IMR-90 (cell line): ENCODE results near the gene ABHD2. TPM values are rescaled to one million over a fixed set of nuclear protein-coding genes. Genes with fewer than 3 reads are reported as not detected.
A peak's percentile ranks its signal among the peaks of the same experiment; 100 is the strongest.

Source experiments
- ATAC-seq: fragments of 200-7000 bp; cut with Tn5 transposase; 2 replicates; pipeline ENCODE4 v1.9.1; 2020; ENCODE audit warnings: low read depth, mild to moderate bottlenecking, moderate library complexity
- BruUV-seq: library from RNA; stranded (reverse); fragments of 400-500 nt; replicated peaks from 2 replicates; lab custom pipeline; 2021; lab: Mats Ljungman, UMichigan
- CTCF ChIA-PET: fragments of 300-600 bp; formaldehyde crosslinking; extraction: SDS; loops from one replicate; lab custom pipeline; 2021; ENCODE audit warnings: antibody characterized with exemption; lab: Yijun Ruan, JAX
- POLR2A ChIA-PET: fragments of 300-600 bp; sonication (Branson Sonifier 250); formaldehyde crosslinking; loops from one replicate; lab custom pipeline; 2022; ENCODE audit warnings: antibody characterized with exemption; ENCODE audit not compliant: unreplicated experiment; lab: Charles Lee
- DNase-seq: peaks from one replicate; pipeline ENCODE4 v3.0.0; 2013
- H2AFZ ChIP-seq: replicated peaks from 2 replicates; pipeline ENCODE3; 2013; ENCODE audit warnings: low read length, mild to moderate bottlenecking; ENCODE audit not compliant: poor library complexity
- H2AK5ac ChIP-seq: 2 replicates; pipeline ENCODE4 v1.6.1; 2013; ENCODE audit warnings: low read depth, low read length, inconsistent platforms
- H2AK9ac ChIP-seq: replicated peaks from 2 replicates; pipeline ENCODE3; 2013; ENCODE audit warnings: mild to moderate bottlenecking, low read depth, low read length, moderate library complexity; ENCODE audit not compliant: poor library complexity
- H2BK120ac ChIP-seq: 2 replicates; pipeline ENCODE4 v1.6.1; 2013; ENCODE audit warnings: low read depth, low read length, inconsistent platforms
- H2BK15ac ChIP-seq: 3 replicates; pipeline ENCODE4 v1.6.1; 2013; ENCODE audit warnings: low read depth, low read length, inconsistent platforms
- H2BK20ac ChIP-seq: 2 replicates; pipeline ENCODE4 v1.6.1; 2013; ENCODE audit warnings: low read depth, mild to moderate bottlenecking, inconsistent platforms, low read length, moderate library complexity
- H2BK5ac ChIP-seq: 2 replicates; pipeline ENCODE4 v1.6.1; 2013; ENCODE audit warnings: mild to moderate bottlenecking, low read depth, low read length, inconsistent platforms; ENCODE audit not compliant: poor library complexity, severe bottlenecking
- H3K14ac ChIP-seq: replicated peaks from 2 replicates; pipeline ENCODE4 v1.6.1; 2013; ENCODE audit warnings: low read depth, low read length, inconsistent platforms
- H3K18ac ChIP-seq: 2 replicates; pipeline ENCODE4 v1.6.1; 2013; ENCODE audit warnings: low read depth, low read length, control low read depth
- H3K23ac ChIP-seq: 2 replicates; pipeline ENCODE4 v1.6.1; 2013; ENCODE audit warnings: low read depth, low read length, inconsistent platforms
- H3K27ac ChIP-seq: 2 replicates; pipeline ENCODE4 v1.5.1; 2013; ENCODE audit warnings: mild to moderate bottlenecking, control low read depth, low read length; ENCODE audit not compliant: insufficient read depth
- H3K27me3 ChIP-seq: 2 replicates; pipeline ENCODE4 v1.6.1; 2013; ENCODE audit warnings: low read length; ENCODE audit not compliant: control insufficient read depth, insufficient read depth
- H3K36me3 ChIP-seq: 2 replicates; pipeline ENCODE4 v1.6.1; 2013; ENCODE audit warnings: low read length, mixed read lengths; ENCODE audit not compliant: control insufficient read depth, insufficient read depth
- H3K4ac ChIP-seq: 2 replicates; pipeline ENCODE4 v1.6.1; 2013; ENCODE audit warnings: low read depth, low read length, inconsistent platforms
- H3K4me1 ChIP-seq: 2 replicates; pipeline ENCODE4 v1.6.1; 2013; ENCODE audit warnings: low read length, mixed read lengths; ENCODE audit not compliant: control insufficient read depth, insufficient read depth
- H3K4me2 ChIP-seq: 2 replicates; pipeline ENCODE4 v1.6.1; 2013; ENCODE audit warnings: low read depth, mild to moderate bottlenecking, control low read depth, low read length, moderate library complexity
- H3K4me3 ChIP-seq: 2 replicates; pipeline ENCODE4 v1.5.1; 2013; ENCODE audit warnings: low read depth, mild to moderate bottlenecking, control low read depth, low read length, moderate library complexity; ENCODE audit not compliant: insufficient read depth
- H3K56ac ChIP-seq: 2 replicates; pipeline ENCODE4 v1.6.1; 2013; ENCODE audit warnings: low read length, inconsistent platforms; ENCODE audit not compliant: insufficient read depth; ENCODE audit errors: extremely low read depth
- H3K79me1 ChIP-seq, 2 experiments: 2 replicates each; pipeline ENCODE4 v1.6.1; 2013; ENCODE audit warnings: low read length in 2 of 2, inconsistent platforms in 1 of 2, low read depth in 1 of 2
- H3K9ac ChIP-seq: 2 replicates; pipeline ENCODE4 v1.6.1; 2013; ENCODE audit warnings: low read depth, low read length, control low read depth
- H3K9me1 ChIP-seq: 2 replicates; pipeline ENCODE4 v1.6.1; 2013; ENCODE audit warnings: low read length, inconsistent platforms; ENCODE audit not compliant: insufficient read depth
- H3K9me3 ChIP-seq: 2 replicates; pipeline ENCODE4 v1.6.1; 2013; ENCODE audit warnings: low read length; ENCODE audit not compliant: control insufficient read depth, insufficient read depth
- H4K20me1 ChIP-seq: 2 replicates; pipeline ENCODE4 v1.6.1; 2013; ENCODE audit warnings: low read length, inconsistent platforms; ENCODE audit not compliant: insufficient read depth
- H4K5ac ChIP-seq: 2 replicates; pipeline ENCODE4 v1.6.1; 2013; ENCODE audit warnings: mild to moderate bottlenecking, low read depth, low read length, control low read depth
- H4K8ac ChIP-seq, 2 experiments: 2 replicates each; pipeline ENCODE4 v1.6.1; 2013; ENCODE audit warnings: low read depth in 2 of 2, low read length in 2 of 2, control low read depth in 1 of 2, inconsistent platforms in 1 of 2
- H4K91ac ChIP-seq: 2 replicates; pipeline ENCODE4 v1.6.1; 2013; ENCODE audit warnings: low read depth, low read length, inconsistent platforms; ENCODE audit not compliant: insufficient read depth
- BHLHE40 ChIP-seq: fragments of 150-350 bp; IDR thresholded peaks from 2 replicates; pipeline ENCODE4 v1.6.1; 2016; ENCODE audit warnings: mild to moderate bottlenecking, low read depth, low read length
- CEBPB ChIP-seq: IDR thresholded peaks from 2 replicates; pipeline ENCODE4 v1.6.1; 2012; ENCODE audit warnings: low read depth, low read length, improper control_type of control experiment
- CHD1 ChIP-seq: IDR thresholded peaks from 2 replicates; pipeline ENCODE4 v1.6.1; 2012; ENCODE audit warnings: low read depth, low read length, improper control_type of control experiment
- FOS ChIP-seq: fragments of 150-350 bp; IDR thresholded peaks from 2 replicates; pipeline ENCODE4 v1.6.1; 2016; ENCODE audit warnings: low read depth, low read length
- MAFK ChIP-seq: IDR thresholded peaks from 2 replicates; pipeline ENCODE4 v1.6.1; 2012; ENCODE audit warnings: low read depth, low read length, improper control_type of control experiment
- MAZ ChIP-seq: IDR thresholded peaks from 2 replicates; pipeline ENCODE4 v1.6.1; 2012; ENCODE audit warnings: low read depth, mild to moderate bottlenecking, low read length, improper control_type of control experiment, moderate library complexity, borderline replicate concordance
- MXI1 ChIP-seq: IDR thresholded peaks from 2 replicates; pipeline ENCODE4 v1.6.1; 2012; ENCODE audit warnings: low read depth, mild to moderate bottlenecking, low read length, moderate library complexity, borderline replicate concordance
- NFE2L2 ChIP-seq: fragments of 150-350 bp; IDR thresholded peaks from 2 replicates; pipeline ENCODE4 v1.6.1; 2016; ENCODE audit warnings: low read depth, mild to moderate bottlenecking, low read length
- POLR2A ChIP-seq: IDR thresholded peaks from 2 replicates; pipeline ENCODE4 v1.6.1; 2012; ENCODE audit warnings: mild to moderate bottlenecking, low read depth, low read length
- RAD21 ChIP-seq: IDR thresholded peaks from 2 replicates; pipeline ENCODE4 v1.6.1; 2012; ENCODE audit warnings: low read length, improper control_type of control experiment
- RCOR1 ChIP-seq: IDR thresholded peaks from 2 replicates; pipeline ENCODE4 v1.6.1; 2012; ENCODE audit warnings: mild to moderate bottlenecking, low read length, improper control_type of control experiment; ENCODE audit not compliant: insufficient replicate concordance
- RFX5 ChIP-seq: IDR thresholded peaks from 2 replicates; pipeline ENCODE4 v1.8.0; 2012; ENCODE audit warnings: low read depth, mild to moderate bottlenecking, low read length, moderate library complexity
- WGBS, 2 experiments: methylation state at CpG; one replicate each; pipeline versions ENCODE4 v1.1.5 to v1.1.7; 2013; ENCODE audit warnings: missing lambda C conversion rate in 2 of 2; ENCODE audit not compliant: insufficient read length in 1 of 2; ENCODE audit errors: extremely low coverage in 2 of 2; 5-methylcytosine and 5-hydroxymethylcytosine counted together
- dilution Hi-C: fragments of 300-500 bp; cut with HindIII; formaldehyde crosslinking; loops from one replicate; pipeline ENCODE4 v1.14.3; 2018; ENCODE audit warnings: low sequenced_read_pairs; ENCODE audit not compliant: unreplicated experiment
- in situ Hi-C: fragments of 300-500 bp; cut with MboI; formaldehyde crosslinking; loops from 3 replicates; pipeline ENCODE4 v1.14.3; 2019; ENCODE audit warnings: low sequenced_read_pairs, inconsistent platforms, mixed read lengths
- intact Hi-C: fragments of 100-400 bp; cut with micrococcal nuclease; formaldehyde crosslinking; loops from 2 replicates; pipeline ENCODE4 v1.10.0; 2022
- polyA plus RNA-seq, 3 experiments: library from polyadenylated mRNA; depleted of rRNA; stranded (reverse); fragments of >200 nt; gene quantifications; 2 replicates each; pipeline ENCODE4 v1.2.3, GENCODE V29; 2012; ENCODE audit warnings: low replicate concordance in 1 of 3
- total RNA-seq: library from RNA; depleted of rRNA; stranded (reverse); fragments of >200 nt; gene quantifications from 2 replicates; pipeline ENCODE4 v1.2.3, GENCODE V29; 2012
- TF ChIP-seq, protein P1 (sequence below): conservative IDR thresholded peaks from 2 replicates; pipeline ENCODE4 v1.5.1; 2012; ENCODE audit warnings: mild to moderate bottlenecking, low read depth, low read length, improper control_type of control experiment
- TF ChIP-seq, protein P2 (sequence below): fragments of 150-350 bp; IDR thresholded peaks from 2 replicates; pipeline ENCODE4 v1.6.1; 2016; ENCODE audit warnings: low read depth, mild to moderate bottlenecking, low read length, moderate library complexity, borderline replicate concordance
- TF ChIP-seq, protein P3 (sequence below): fragments of 150-350 bp; IDR thresholded peaks from 2 replicates; pipeline ENCODE4 v1.6.1; 2017; ENCODE audit warnings: mild to moderate bottlenecking, antibody characterized with exemption, low read length, low read depth

Gene ABHD2
- total and polyA plus RNA-seq, 2 of the 4 experiments (the other 2 are of a cell fraction), result 31.2 to 62.9 TPM

DNA sequence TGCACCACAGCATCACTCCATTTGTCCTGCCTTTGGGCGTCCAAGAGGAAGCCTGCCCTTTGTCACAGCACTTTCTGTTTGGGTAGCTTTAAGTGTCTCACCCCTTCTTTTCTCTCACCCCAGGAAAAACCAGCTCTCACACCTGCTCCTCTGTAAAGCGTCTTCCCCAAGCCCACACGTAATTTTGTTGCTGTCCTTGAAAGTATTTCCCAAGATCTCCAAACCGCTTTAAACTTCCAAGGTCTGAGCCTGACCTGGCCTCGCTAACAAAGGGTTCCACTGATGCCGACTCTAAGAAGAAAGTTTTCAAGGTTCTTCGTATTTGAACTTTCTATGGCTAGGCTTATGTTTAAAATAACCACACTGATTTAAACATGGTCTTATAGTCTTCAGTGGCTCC, 5.3 kb downstream of the ABHD2 start:
- Histone ChIP-seq H3K9me1 (peaks cover 12% of the 10 kb centered on the region), H3K18ac (no peak overlapping the region), H3K27me3 (no peaks in the 10 kb centered on the region), H3K36me3 (peaks cover 2% of the 10 kb centered on the region; the same call in 1 of the 2 replicates), H3K4me3 (no peak overlapping the region), H3K4me2 (no peak overlapping the region), H4K5ac (peak overlapping the region; percentile 1), H3K9me3 (no peaks in the 10 kb centered on the region), H3K23ac (0 out of 2 replicates have a peak overlapping the region, but pooled peaks have one; percentile 23), H3K56ac (no peak overlapping the region), H2AK9ac (no peak overlapping the region), H2BK20ac (no peak overlapping the region), H3K9ac (no peak overlapping the region), H2AK5ac (0 out of 2 replicates have a peak overlapping the region, but pooled peaks have one; percentile 67), H4K8ac (no peak overlapping the region; a peak in 1 of 4 replicates), H2BK120ac (no peak overlapping the region), H3K4ac (peak overlapping the region; percentile 25; the same call in 1 of the 2 replicates), H4K20me1 (no peaks in the 10 kb centered on the region), H2BK15ac (no peak overlapping the region), H4K91ac (peak overlapping the region; percentile 49), H2BK5ac (no peak overlapping the region), H3K27ac (no peak overlapping the region), H3K4me1 (peaks cover 18% of the 10 kb centered on the region), H2AFZ (no peak overlapping the region), H3K14ac (peak overlapping the region; percentile 44; the same call in 1 of the 2 replicates), H3K79me1 (peaks cover 24 to 85% of the 10 kb centered on the region in 2 experiments)
- in situ Hi-C loops (no loop called here), intact Hi-C loops (no loop called here), dilution Hi-C loops (no loop called here)
- WGBS, 2 experiments, result 100% methylated on average over 3 of the region's 7 CpGs; no CpG with 5 or more reads in 1 of the 2 experiments
- CTCF ChIA-PET, result interaction anchor here (1.1 kb wide), 1 partner anchor 10 kb away, joined by 3 read pairs; no protein-coding TSS in a partner anchor
- POLR2A ChIA-PET, result no interaction called here
- BruUV-seq, result no TSS peak
- TF ChIP-seq RCOR1 (no peak), BHLHE40 (no peak), CHD1 (no peak), FOS (no peak), RAD21 (no peak), RFX5 (no peak), CEBPB (no peak), MAZ (no peak), POLR2A (no peak), NFE2L2 (no peak), MXI1 (no peak), MAFK (no peak)
- TF ChIP-seq, protein P1, sequence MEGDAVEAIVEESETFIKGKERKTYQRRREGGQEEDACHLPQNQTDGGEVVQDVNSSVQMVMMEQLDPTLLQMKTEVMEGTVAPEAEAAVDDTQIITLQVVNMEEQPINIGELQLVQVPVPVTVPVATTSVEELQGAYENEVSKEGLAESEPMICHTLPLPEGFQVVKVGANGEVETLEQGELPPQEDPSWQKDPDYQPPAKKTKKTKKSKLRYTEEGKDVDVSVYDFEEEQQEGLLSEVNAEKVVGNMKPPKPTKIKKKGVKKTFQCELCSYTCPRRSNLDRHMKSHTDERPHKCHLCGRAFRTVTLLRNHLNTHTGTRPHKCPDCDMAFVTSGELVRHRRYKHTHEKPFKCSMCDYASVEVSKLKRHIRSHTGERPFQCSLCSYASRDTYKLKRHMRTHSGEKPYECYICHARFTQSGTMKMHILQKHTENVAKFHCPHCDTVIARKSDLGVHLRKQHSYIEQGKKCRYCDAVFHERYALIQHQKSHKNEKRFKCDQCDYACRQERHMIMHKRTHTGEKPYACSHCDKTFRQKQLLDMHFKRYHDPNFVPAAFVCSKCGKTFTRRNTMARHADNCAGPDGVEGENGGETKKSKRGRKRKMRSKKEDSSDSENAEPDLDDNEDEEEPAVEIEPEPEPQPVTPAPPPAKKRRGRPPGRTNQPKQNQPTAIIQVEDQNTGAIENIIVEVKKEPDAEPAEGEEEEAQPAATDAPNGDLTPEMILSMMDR, result no peak
- TF ChIP-seq, protein P2, sequence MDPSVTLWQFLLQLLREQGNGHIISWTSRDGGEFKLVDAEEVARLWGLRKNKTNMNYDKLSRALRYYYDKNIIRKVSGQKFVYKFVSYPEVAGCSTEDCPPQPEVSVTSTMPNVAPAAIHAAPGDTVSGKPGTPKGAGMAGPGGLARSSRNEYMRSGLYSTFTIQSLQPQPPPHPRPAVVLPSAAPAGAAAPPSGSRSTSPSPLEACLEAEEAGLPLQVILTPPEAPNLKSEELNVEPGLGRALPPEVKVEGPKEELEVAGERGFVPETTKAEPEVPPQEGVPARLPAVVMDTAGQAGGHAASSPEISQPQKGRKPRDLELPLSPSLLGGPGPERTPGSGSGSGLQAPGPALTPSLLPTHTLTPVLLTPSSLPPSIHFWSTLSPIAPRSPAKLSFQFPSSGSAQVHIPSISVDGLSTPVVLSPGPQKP, result no peak
- TF ChIP-seq, protein P3, sequence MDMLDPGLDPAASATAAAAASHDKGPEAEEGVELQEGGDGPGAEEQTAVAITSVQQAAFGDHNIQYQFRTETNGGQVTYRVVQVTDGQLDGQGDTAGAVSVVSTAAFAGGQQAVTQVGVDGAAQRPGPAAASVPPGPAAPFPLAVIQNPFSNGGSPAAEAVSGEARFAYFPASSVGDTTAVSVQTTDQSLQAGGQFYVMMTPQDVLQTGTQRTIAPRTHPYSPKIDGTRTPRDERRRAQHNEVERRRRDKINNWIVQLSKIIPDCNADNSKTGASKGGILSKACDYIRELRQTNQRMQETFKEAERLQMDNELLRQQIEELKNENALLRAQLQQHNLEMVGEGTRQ, result no peak
- DNase-seq, result no peak
- no peak for ATAC-seq
